Measurements from ENCODE around the gene C1orf141.

C1orf141 gene

GRCh38 chr1:67134695-67135094, at the start of gene C1orf141:
Gene C1orf141, minus strand, starts transcription at chr1:67134970. Its CDS starts 7,730 bp downstream, at chr1:67127240.
- DNase-seq (ENCODE audit: extremely low read depth, low read depth), result no peak
- peak within 1 kb of the TSS; percentile 25 for H3K4me3 ChIP-seq (replicated peaks; ENCODE audit: low read depth, low read length)
- TF ChIP-seq, protein P1, sequence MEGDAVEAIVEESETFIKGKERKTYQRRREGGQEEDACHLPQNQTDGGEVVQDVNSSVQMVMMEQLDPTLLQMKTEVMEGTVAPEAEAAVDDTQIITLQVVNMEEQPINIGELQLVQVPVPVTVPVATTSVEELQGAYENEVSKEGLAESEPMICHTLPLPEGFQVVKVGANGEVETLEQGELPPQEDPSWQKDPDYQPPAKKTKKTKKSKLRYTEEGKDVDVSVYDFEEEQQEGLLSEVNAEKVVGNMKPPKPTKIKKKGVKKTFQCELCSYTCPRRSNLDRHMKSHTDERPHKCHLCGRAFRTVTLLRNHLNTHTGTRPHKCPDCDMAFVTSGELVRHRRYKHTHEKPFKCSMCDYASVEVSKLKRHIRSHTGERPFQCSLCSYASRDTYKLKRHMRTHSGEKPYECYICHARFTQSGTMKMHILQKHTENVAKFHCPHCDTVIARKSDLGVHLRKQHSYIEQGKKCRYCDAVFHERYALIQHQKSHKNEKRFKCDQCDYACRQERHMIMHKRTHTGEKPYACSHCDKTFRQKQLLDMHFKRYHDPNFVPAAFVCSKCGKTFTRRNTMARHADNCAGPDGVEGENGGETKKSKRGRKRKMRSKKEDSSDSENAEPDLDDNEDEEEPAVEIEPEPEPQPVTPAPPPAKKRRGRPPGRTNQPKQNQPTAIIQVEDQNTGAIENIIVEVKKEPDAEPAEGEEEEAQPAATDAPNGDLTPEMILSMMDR (IDR thresholded peaks at IDR 0.05; ENCODE audit: low read depth, low read length, missing control alignments), result no peak

DNA sequence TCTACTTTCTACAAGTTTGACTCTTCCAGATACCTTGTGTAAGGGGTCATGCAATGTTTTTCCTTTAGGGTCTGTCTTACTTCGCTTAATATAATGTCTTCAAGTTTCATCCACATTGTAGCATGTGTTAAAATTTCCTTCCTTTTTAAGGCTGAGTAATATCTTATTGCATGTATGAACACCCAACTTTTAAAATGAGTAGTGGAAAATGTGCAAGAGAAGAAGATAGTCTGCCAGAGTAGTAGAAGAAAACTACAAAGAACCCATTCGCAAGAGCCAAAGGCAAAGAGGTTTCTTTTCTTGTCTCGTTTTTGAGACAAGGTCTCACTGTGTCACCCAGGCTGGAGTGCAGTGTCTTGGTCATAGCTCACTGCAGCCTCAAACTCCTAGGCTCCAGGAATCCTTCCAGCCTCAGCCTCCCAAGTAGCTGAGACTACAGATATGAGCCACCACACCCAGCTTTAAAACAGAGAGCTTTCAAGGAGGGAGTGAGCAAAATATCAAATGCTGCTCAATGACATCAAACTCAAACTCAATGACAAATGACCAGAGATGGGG, 40.8 kb upstream of the C1orf141 start:
- no peak for DNase-seq (ENCODE audit: extremely low read depth, low read depth)
- H3K4me3 ChIP-seq (replicated peaks; ENCODE audit: low read depth, low read length), result no peak overlapping the region
- TF ChIP-seq, protein P1 (IDR thresholded peaks at IDR 0.05; ENCODE audit: low read depth, low read length, missing control alignments), result no peak

DNA sequence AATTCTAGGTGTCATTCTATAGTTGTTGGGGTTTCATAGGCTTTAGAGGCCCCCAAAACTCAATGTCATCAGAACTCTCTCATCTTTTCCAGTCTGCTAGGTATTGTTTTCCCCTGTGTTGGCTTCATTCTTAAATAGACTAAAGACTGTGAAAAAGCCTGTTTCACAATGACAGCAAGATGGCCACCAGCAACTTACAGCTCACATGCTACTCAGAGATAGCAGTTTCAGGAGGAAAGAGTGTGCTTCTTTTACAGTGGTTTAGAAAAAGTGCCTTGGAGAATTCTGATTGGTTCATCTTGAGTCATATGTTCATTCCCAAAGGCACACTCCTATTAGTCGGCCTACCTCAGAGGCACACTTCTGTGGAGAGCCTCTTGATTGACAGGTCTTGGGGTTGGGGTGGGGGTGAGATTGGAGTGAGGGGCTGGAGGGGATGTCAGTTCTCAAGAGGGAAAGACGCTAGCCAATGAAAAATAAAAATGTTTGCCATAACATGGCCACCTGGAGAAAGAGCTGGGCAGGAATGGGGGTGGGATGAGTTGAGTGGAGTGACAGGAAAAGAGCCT, 40.0 kb upstream of the C1orf141 start:
- no peak for DNase-seq (ENCODE audit: extremely low read depth, low read depth)
- TF ChIP-seq, protein P1 (IDR thresholded peaks at IDR 0.05; ENCODE audit: low read depth, low read length, missing control alignments), result no peak
- no peak overlapping the region for H3K4me3 ChIP-seq (replicated peaks; ENCODE audit: low read depth, low read length)

GRCh38 chr1:67173988-67174387, 39.2 kb upstream of the C1orf141 start:
- TF ChIP-seq, protein P1 (IDR thresholded peaks at IDR 0.05; ENCODE audit: low read depth, low read length, missing control alignments), result no peak
- no peak for DNase-seq (ENCODE audit: extremely low read depth, low read depth)
- no peak overlapping the region for H3K4me3 ChIP-seq (replicated peaks; ENCODE audit: low read depth, low read length)

DNA sequence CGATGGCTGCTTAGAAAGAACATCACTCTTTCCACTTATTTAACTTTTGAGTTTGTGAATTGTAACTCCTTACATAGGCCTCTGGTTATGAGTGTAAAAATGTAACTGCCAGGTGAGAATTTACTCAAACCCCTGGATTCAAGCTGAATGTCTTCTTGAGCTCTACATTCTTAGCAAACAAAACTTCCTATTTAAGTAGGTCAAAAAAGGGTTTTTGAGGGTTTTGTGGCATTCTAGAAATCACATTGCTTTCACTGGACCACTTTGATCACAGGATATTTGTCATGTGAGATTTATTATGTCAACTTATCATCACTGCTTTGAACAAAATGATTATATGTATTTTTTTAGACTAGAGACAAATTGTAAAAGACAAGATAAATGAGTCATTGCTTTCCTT, 37.2 kb upstream of the C1orf141 start:
- DNase-seq (ENCODE audit: extremely low read depth, low read depth), result no peak

GRCh38 chr1:67171574-67171955, 36.8 kb upstream of the C1orf141 start:
- TF ChIP-seq, protein P1 (IDR thresholded peaks at IDR 0.05; ENCODE audit: low read depth, low read length, missing control alignments), result no peak
- no peak for DNase-seq (ENCODE audit: extremely low read depth, low read depth)
- no peak overlapping the region for H3K4me3 ChIP-seq (replicated peaks; ENCODE audit: low read depth, low read length)

More for the DNA sequence above, 37.2 kb upstream of the C1orf141 start:
- no peak overlapping the region for H3K4me3 ChIP-seq (replicated peaks; ENCODE audit: low read depth, low read length)
- TF ChIP-seq, protein P1 (IDR thresholded peaks at IDR 0.05; ENCODE audit: low read depth, low read length, missing control alignments), result no peak

Data from HFF-Myc (cell line).